GM10847 (cell line): ENCODE results near the gene DDAH1.

Experiments
- POLR2A ChIP-seq: IDR thresholded peaks from 2 replicates; pipeline ENCODE4 v1.6.1; 2011; ENCODE audit not compliant: insufficient read length; ENCODE audit errors: extremely low read depth

Gene DDAH1

DNA sequence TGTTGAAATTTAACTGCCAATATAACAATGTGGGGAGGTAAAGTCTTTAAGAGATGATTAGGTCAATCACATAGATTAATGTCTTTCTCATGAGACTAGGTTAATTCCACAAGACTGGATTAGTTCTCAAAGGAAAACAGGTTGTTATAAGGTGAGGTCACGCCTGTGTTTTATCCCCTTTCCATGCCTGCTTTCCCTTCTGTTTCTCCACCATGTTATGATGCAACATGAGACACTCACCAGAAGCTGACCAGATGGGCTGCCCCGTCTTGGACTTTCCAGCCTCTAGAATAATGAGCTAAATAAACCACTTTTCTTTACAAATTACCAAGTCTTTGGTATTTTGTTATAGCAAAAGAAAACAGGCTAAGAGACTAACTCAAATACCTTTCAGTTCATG lies 70.8 kb downstream of the DDAH1 start:
- TF ChIP-seq POLR2A = no peak

DNA sequence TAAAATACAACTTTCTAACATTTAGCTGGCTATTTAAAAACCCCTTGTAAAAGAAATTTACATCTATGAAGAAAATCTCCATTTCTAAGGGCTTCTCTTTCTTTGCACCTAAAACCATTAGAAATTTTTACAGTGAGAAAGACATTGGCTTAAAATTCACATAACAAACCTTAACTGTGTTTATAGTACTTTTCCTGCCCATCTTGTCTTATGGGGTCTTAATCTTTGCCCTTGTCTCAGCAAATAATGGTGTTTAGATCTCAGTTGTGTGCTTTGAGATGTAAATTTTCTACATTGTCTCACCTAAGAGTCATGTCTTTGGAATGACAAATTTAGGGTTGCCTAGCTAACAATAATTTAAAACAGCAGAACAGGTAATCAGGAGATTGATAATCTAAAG lies 71.5 kb downstream of the DDAH1 start:
- no peak for TF ChIP-seq POLR2A

DNA sequence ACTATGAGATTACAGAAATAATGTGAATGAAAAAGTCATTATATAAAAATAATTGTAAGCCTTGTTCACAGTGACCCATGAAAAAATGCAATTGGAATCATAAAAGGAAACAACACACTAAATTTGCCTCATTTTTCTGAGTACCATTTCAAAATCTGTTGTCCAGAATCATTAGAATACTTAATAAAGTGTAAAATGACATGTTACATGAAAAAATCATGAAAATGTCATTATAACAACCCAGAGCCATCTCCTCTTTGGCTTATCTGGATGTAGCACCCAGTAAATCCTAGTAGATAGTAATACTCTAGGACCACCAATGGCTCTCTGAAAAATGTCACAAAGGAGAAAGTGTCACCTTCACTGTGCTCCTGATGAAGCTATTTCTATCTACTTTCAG lies 76.5 kb downstream of the DDAH1 start:
- no peak for TF ChIP-seq POLR2A

DNA sequence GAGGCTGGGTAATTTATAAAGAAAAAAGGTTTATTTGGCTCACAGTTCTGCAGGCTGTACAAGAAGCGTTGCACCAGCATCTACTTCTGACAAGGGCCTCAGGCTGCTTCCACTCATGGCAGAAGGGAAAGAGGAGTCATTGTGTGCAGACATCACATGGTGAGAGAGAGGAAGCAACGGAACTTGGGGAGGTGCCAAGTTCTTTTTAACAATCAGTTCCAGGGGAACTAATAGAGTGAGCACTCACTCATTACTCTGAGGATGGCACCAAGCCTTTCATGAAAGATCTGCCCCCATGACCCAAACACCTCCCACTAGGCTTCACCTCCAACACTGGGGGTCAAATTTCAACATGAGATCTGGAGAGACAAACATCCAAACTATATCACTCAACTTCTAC lies 77.2 kb downstream of the DDAH1 start:
- TF ChIP-seq POLR2A = no peak

DNA sequence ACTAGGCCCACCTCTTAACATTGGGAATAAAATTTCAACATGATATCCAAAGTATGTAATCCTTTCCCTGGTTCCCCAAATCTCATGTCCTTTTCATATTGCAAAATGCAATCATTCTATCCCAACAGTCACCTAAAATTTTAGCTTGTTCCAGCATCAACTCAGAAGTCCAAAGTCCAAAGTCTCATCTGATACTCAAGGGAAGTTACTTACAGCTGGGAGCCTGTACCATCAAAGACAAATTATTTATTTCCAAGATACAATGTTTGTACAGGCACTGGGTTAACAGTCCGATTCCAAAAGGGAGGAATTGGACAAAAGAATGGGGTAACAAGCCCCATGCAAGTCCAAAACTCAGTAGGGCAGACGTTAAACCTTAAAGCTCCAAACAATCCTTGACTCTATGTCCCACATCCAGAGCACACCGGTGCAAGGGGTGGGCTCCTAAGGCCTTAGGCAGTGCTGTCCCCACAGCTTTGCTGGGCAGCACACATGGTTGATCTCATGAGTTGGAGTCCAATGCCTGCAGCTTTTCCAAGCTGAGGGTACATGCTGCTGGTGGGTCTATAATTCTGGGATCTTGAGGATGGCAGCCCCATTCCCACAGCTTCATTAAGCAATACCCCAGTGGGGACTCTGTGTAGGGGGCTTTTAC lies 78.8 kb downstream of the DDAH1 start:
- no peak for TF ChIP-seq POLR2A

DNA sequence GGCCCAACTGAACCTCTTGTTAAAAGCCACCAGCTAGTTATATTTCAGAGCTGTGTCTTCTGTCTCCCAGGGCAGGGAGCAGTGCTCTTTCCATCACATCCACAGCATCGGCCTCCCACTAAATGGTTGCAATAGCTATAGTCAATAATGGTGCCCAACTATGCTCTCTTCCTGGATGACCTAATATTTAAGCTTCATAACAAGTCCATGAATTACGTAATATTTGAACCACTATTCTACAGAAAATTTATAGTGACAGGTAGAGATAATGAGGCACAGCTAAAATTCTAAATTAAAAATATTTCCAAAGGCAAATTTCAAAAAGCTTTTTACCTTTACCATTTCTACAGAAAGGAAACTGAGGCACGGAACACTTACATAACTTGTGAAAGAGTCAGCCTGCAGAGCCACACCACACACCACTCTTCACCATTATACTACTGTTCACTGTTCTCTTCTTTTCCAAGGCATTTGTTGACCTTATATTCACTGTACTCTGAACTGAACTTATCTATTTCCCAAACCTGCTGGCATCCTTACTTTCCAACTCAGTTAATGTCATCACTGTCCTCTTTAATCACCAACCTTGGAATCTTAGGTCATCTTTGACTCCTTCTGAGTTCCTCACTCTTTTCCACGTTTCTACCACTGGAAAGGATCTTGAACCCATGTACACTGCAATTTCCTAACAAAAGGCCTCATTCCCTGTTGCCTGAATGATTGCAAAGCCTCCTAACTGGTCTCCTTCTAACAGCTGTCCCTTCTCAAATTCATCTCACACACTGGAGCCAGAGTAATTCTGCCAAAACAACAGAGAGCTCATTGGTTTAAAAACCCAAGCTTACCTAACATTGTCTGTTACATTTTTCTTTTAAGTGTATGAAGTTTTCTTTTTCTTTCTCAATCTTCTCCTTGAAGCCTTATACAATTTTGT lies 85.5 kb downstream of the DDAH1 start:
- TF ChIP-seq POLR2A = no peak

DNA sequence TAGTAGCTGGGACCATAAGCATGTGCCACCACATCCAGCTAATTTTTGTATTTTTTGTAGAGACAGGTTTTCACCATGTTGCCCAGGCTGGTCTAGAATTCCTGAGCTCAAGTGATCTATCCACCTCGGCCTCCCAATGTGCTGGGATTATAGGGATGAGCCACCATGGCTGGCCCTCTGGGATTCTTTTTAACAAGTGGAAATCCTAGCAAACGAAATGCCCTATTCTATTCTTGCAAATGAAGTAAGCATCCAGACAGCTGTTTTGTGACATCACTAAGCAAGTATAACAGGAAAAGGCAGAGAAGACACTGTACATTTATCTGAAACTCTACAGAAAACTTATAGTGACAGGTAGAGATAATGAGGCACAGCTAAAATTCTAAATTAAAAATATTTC lies 86.4 kb downstream of the DDAH1 start:
- no peak for TF ChIP-seq POLR2A

DNA sequence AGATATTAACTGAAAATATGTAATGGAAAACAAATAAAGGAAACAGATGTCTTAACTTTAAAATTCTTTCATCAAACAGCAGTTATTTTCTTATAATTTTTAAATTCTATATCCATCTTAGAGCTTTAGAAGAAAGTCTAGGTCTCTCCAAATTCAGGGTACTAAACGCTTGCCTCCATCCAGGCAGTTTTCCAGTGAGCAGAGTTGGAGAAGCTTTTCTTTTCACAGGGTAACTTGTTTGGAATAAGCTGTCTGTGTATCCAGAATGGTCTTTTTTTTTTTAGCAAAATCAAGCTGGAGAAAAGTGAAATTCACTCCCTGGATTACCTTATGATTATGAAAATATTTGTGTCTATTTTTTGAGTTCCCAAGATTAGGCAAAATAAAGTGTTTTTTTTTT lies 88.6 kb downstream of the DDAH1 start:
- no peak for TF ChIP-seq POLR2A

DNA sequence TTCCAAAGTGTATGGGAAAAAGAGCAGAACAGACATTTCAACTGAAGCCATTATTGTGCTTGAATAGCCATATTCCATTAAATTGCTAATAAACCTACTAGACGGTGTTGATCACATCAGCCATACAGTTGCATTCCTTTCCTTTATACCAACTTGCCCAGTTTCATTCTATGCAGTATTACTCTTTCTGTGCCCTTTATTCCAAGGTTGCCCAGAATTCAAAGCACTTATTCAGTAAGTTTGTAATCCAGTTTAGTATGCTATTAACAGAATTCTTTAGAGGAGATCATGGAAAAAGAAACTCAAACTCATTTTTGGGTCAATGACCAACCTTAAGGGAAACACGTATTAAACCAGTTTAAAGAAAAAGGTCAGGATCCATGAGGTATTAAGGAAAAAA lies 89.5 kb downstream of the DDAH1 start:
- no peak for TF ChIP-seq POLR2A

DNA sequence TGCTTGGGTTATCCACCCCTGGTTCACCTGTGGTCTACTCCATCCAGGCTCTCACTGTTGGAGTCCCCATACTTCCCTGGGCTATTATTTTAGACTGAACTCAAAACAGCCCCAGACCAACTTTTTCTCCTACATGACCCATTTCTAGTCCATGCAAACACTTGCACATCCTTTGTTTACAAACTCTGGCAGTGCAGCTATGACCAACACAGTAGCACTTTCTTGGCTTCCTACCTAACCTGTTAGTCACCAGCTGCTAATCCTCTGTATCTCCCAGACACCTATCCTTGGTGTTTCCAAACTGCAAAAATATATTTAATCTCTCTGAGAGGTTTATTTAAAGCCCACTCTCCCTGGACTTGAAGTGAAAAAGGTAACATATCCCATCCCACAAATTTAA lies 90.8 kb downstream of the DDAH1 start:
- no peak for TF ChIP-seq POLR2A

DNA sequence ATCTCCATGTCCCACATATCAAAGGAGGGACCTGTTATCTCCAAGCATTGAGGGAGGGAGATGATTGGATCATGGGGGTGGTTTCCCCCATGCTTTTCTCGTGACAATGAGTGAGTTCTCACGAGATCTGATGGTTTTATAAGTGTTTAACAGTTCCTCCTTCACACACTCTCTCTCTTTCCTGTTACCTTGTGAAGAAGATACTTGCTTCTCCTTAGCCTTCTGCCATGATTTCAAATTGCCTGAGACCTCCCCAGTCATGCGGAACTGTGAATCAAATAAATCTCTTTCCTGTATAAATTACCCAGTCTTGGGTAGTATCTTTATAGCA lies 91.6 kb downstream of the DDAH1 start:
- no peak for TF ChIP-seq POLR2A

DNA sequence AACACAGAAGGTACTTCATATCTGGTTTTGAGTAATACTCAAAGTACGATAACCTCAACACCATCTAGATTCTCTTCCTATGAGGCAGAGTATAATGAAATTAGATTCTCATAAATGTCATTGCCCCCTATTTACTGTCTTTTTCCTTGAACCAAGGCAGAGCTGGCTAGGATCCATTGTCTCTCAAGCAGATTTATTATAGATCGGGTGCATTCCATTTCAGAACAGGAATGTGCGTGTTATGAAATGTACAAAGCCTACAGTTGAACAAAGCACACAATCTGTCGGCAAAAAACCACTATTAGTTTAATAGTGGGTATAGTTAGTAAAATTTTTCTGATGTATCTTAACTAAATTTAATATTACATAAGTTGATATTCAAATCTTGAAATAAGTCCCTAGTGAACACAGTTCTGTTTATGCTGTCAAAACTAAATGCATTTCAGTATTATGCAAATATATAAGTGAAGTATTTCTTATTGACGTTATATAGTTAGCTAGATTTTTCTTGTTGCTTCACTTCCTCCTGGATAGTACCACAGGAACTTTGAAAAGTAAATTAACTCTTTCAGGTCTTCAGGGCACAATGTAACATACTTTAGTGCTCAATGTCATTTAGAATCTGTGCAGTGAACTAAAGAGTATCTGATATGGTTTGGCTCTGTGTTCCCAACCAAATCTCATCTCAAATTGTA lies 92.1 kb downstream of the DDAH1 start:
- no peak for TF ChIP-seq POLR2A

DNA sequence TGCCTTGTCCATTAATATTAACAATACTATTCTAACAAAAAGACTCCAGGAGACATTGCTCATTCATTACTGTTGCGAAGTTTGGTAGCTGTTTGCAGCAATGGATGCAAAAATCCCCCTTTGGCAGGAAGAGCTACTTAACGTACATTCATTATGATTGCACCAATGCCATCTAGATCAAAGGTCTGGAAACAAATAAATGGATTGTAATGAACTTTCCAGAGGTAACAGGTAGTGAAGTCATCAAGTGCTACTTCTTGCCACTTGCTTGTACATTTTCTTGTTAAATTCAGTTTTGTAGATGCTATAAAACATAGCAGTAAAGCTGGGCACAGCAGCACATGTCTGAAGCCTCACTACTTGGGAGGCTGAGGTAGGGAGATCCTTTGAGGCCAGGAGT lies 93.9 kb downstream of the DDAH1 start:
- TF ChIP-seq POLR2A = no peak

DNA sequence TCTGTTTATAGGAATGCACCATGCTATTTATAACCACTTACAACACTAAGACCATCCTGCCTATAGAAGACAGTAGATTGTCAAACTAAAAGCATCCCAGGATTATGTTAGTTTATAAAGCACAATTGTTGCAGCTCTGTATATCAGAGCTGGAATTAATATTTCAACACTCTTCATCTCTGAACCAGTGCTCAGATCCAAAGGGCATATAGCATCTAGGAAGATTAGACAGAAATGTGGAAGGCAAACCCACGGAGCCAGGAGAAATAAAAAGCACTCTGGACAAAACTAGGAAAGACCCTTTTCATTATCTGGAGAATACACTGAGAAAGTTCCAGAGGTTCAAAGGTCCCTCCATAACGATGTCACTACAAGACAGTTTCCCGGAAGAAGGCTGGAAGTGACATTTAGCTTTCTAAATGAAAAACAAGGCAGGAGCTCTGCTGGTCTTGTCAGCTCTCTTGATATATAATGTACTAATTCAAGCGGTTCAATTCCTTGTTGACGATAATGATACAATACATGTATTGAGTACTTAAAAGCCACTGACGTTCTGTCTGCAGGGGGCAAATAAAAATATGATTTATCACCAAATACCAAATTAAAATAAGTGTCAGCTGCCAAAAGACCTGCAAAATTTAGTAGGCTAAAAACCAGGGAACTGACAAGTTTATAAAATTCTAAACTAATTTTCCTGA lies 96.7 kb downstream of the DDAH1 start:
- TF ChIP-seq POLR2A = no peak

DNA sequence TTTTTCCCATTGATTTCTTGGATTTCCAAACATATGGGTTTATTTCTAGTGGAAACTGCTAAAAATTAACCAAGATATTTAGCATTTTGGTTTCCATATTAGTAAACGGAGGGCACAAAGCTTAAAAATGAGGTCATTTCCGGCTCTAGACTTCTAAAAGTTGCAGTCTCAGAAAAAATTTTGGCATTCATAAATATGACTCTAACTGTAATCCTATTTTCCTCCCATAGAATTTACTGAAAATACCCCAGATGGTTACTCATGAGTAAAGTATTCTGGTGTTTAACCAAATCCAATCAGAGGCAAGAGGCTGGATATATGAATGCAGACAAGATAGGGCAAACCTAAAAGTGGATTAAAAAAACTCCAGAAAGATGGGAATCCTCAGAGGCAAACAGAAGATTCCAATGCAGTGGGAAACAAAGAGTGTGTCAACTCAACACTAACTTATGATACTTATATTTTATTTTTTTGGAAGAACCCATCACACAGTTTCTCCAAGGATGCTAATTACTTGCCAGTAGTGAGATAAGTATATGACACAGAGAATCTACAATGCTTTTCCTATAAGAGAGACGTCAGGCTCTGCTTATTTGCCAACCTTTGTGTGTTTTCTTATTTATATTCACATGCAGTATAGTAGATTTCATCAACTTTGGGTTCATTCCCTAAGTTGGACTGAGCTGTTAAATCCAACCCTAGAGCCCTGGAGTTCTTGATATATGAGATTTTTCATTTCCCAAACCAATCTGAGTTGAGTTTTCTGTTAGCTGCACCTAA lies 98.4 kb downstream of the DDAH1 start:
- no peak for TF ChIP-seq POLR2A
